Lower leg skin (tissue), 3 donors: ENCODE measurements around the gene UBL4B.

Experiments
- CTCF ChIP-seq, 3 donors: fragments of 450-650 bp; IDR thresholded peaks; one replicate each; pipeline ENCODE4 v1.5.1; 2016; ENCODE audit warnings: antibody characterized with exemption in 3 of 3, mild to moderate bottlenecking in 3 of 3, moderate library complexity in 2 of 3
- POLR2A ChIP-seq, 2 donors: fragments of 450-650 bp; IDR thresholded peaks; one replicate each; pipeline ENCODE4 v1.6.1; 2016 to 2017; ENCODE audit warnings: antibody characterized with exemption in 2 of 2, mild to moderate bottlenecking in 1 of 2, moderate library complexity in 1 of 2

- TF ChIP-seq POLR2A (IDR thresholded peaks at IDR 0.05) (no peak), CTCF (IDR thresholded peaks at IDR 0.05) (no peak)
Measured at GRCh38 chr1:110136911-110137310, 24.7 kb downstream of the UBL4B start.
